ENCODE measurements around the gene TTLL4.

GRCh38 chr2:218802386-218802994, 91.9 kb downstream of the TTLL4 start:
- no peak for TF ChIP-seq POLR2AphosphoS5 (IDR thresholded peaks at IDR 0.05; ENCODE audit: low read depth)
- no peak for TF ChIP-seq CTCF (IDR thresholded peaks at IDR 0.05; ENCODE audit: insufficient read depth, low read length)
- TF ChIP-seq GABPA (IDR thresholded peaks at IDR 0.05; ENCODE audit: low read depth) = no peak
- no peak for TF ChIP-seq REST (IDR thresholded peaks at IDR 0.05; ENCODE audit: insufficient replicate concordance, low read depth)
